Ovary (tissue), 3 donors: ENCODE measurements around the gene PLIN4.

Source experiments
- EP300 ChIP-seq: sonication (generic); formaldehyde crosslinking; IDR thresholded peaks from one replicate; pipeline ENCODE4 v1.6.1; 2017; ENCODE audit warnings: antibody characterized with exemption
- POLR2A ChIP-seq: fragments of 450-650 bp; IDR thresholded peaks from one replicate; pipeline ENCODE4 v1.6.1; 2017; ENCODE audit warnings: antibody characterized with exemption, mild to moderate bottlenecking, moderate library complexity
- TF ChIP-seq, protein P1 (sequence below), 3 donors: fragments of 450-650 bp in 2 of 3; fragments of 200-600 bp in 1 of 3; IDR thresholded peaks; one replicate each; pipeline versions ENCODE4 v1.5.1 to v1.8.0; 2016 to 2022; ENCODE audit warnings: antibody characterized with exemption in 3 of 3, mild to moderate bottlenecking in 1 of 3
- donor health status: DM: no; HTN: no; CAD: no.

DNA sequence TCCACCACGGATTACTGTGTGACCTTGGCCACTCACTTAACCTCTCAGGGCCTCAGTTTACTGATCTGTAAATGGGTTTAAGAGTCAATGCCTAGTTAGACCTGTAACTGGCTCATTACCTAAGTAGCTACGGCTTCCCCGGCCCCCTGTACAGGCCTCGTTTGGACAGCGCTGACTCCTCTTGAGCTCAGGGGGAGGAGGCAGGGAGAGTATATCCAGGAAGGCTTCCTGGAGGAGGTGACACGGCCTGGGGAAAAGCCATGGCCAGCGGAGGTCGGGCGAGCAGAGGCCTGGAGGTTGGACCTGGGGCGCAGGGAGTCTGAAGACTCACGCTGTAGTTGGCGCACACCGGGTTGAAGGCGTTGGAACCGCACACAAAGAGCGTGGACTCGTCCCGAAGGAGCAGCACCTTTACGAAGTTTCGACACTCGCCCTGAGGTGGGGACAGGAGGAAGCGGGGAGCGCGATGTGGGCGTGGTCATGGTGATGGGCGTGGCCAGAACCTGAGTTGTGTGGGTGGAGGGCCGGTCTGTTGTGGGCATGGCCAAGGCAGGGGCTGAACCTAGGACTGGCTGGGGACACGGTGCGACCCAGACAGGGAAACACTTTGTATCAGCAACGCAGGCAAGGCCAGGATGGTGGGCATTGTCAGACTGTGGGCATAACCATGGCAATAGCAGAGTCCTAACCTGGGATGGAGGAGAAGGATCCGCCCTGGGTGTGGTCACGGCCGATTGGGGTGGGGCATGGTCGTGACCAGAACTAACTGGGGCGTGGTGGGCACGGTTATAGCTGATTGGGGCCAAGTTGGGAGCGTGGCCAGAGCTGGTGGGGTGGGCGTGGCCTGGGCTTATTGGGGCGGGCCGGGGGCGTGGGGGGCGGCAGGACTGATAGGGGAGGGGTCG, 37.6 kb upstream of the PLIN4 start:
- TF ChIP-seq, protein P1, sequence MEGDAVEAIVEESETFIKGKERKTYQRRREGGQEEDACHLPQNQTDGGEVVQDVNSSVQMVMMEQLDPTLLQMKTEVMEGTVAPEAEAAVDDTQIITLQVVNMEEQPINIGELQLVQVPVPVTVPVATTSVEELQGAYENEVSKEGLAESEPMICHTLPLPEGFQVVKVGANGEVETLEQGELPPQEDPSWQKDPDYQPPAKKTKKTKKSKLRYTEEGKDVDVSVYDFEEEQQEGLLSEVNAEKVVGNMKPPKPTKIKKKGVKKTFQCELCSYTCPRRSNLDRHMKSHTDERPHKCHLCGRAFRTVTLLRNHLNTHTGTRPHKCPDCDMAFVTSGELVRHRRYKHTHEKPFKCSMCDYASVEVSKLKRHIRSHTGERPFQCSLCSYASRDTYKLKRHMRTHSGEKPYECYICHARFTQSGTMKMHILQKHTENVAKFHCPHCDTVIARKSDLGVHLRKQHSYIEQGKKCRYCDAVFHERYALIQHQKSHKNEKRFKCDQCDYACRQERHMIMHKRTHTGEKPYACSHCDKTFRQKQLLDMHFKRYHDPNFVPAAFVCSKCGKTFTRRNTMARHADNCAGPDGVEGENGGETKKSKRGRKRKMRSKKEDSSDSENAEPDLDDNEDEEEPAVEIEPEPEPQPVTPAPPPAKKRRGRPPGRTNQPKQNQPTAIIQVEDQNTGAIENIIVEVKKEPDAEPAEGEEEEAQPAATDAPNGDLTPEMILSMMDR (IDR thresholded peaks at IDR 0.05): no peak
- TF ChIP-seq POLR2A: no peak
- TF ChIP-seq EP300: no peak
